Breast epithelium (tissue), 4 donors: ENCODE measurements around the gene GPR153. TPM values are rescaled to one million over a fixed set of nuclear protein-coding genes. Genes with fewer than 3 reads are reported as not detected.

ENCODE experiments used
- DNase-seq, 2 donors: peaks; one replicate each; pipeline ENCODE4 v3.0.0-alpha.2; 2019; ENCODE audit warnings: low spot score in 2 of 2
- H3K27ac ChIP-seq, 2 donors: fragments of 200-600 bp; sonication (generic) in 1 of 2; one replicate each; pipeline ENCODE4 v1.5.1; 2016 to 2019; ENCODE audit warnings: mild to moderate bottlenecking in 1 of 2
- H3K27me3 ChIP-seq, 2 donors: fragments of 200-600 bp; sonication (generic) in 1 of 2; one replicate each; pipeline versions ENCODE4 v1.5.1 to v1.6.0; 2017 to 2019; ENCODE audit warnings: control low read depth in 1 of 2, mild to moderate bottlenecking in 1 of 2
- H3K36me3 ChIP-seq: fragments of 200-600 bp; one replicate; pipeline ENCODE4 v1.5.1; 2019
- H3K4me1 ChIP-seq, 2 donors: fragments of 200-600 bp; sonication (generic); one replicate each; pipeline ENCODE4 v1.5.1; 2016 to 2019; ENCODE audit warnings: control low read depth in 1 of 2
- H3K4me3 ChIP-seq, 3 donors: fragments of 200-600 bp; sonication (generic); 1 replicate in 2 of 3; 2 replicates in 1 of 3; pipeline ENCODE4 v1.5.1; 2016 to 2019; ENCODE audit warnings: mild to moderate bottlenecking in 3 of 3, moderate library complexity in 2 of 3
- H3K9me3 ChIP-seq, 2 donors: fragments of 200-600 bp; sonication (generic) in 1 of 2; one replicate each; pipeline ENCODE4 v1.5.1; 2016 to 2019; ENCODE audit warnings: control low read depth in 1 of 2
- CTCF ChIP-seq, 3 donors: fragments of 450-650 bp; IDR thresholded peaks; one replicate each; pipeline ENCODE4 v1.5.1; 2016 to 2017; ENCODE audit warnings: antibody characterized with exemption in 3 of 3, mild to moderate bottlenecking in 3 of 3, moderate library complexity in 3 of 3
- POLR2A ChIP-seq: fragments of 450-650 bp; IDR thresholded peaks from one replicate; pipeline ENCODE4 v1.6.1; 2016; ENCODE audit warnings: antibody characterized with exemption, mild to moderate bottlenecking, moderate library complexity
- POLR2AphosphoS5 ChIP-seq, 3 donors: sonication (generic); formaldehyde crosslinking; IDR thresholded peaks; one replicate each; pipeline ENCODE4 v1.6.1; 2017; ENCODE audit warnings: antibody characterized with exemption in 3 of 3
- intact Hi-C: fragments of 100-400 bp; cut with DNase I; formaldehyde crosslinking; loops from one replicate; pipeline ENCODE4 v1.15.1; 2023; ENCODE audit warnings: low total_unique reads
- total RNA-seq, 3 donors: library from RNA; depleted of rRNA; stranded (reverse); fragments of >200 nt; gene quantifications; one replicate each; pipeline ENCODE4 v1.1.0, GENCODE V29; 2016

Gene GPR153
- total RNA-seq, 3 donors from 2014 or later: 5.4 to 34.6 (median 6.6) TPM

GRCh38 chr1:6260433-6260934 is 414 bp downstream of the GPR153 start:
- peaks cover 0 to 5% of the 10 kb centered on the region in 2 donors for H3K4me1 ChIP-seq
- TF ChIP-seq CTCF (IDR thresholded peaks at IDR 0.05) (no peak), POLR2A (no peak), POLR2AphosphoS5 (IDR thresholded peaks at IDR 0.05) (no peak)
- no peaks in the 10 kb centered on the region for H3K27me3 ChIP-seq
- intact Hi-C loops: loop anchor here (10.0 kb wide), 2 partner anchors 736 to 1234 kb away; no protein-coding TSS in a partner anchor
- no peaks in the 10 kb centered on the region for H3K9me3 ChIP-seq
- H3K4me3 ChIP-seq: peak overlapping the region; percentile 64 to 83 (median 64)
- no peak for DNase-seq
- H3K27ac ChIP-seq: peak overlapping the region; percentile 21 to 78
- no peaks in the 10 kb centered on the region for H3K36me3 ChIP-seq

- peak overlapping the region; percentile 21 to 78 for H3K27ac ChIP-seq
- H3K27me3 ChIP-seq: no peaks in the 10 kb centered on the region
- no peak for TF ChIP-seq CTCF (IDR thresholded peaks at IDR 0.05)
- TF ChIP-seq POLR2AphosphoS5 (IDR thresholded peaks at IDR 0.05): peak in 2 of 3 donors; percentile 41 to 56
- H3K36me3 ChIP-seq: no peaks in the 10 kb centered on the region
- peak overlapping the region; percentile 64 to 83 (median 64) for H3K4me3 ChIP-seq
- peak; percentile 77 to 82 for DNase-seq
- no peaks in the 10 kb centered on the region for H3K9me3 ChIP-seq
- intact Hi-C loops: loop anchor here (10.0 kb wide), 2 partner anchors 735 to 1235 kb away; no protein-coding TSS in a partner anchor
- H3K4me1 ChIP-seq: peaks cover 0 to 5% of the 10 kb centered on the region in 2 donors
These were observed 1.2 kb downstream of the GPR153 start for GRCh38 chr1:6259491-6260362.

- TF ChIP-seq POLR2A: no peak
- TF ChIP-seq CTCF (IDR thresholded peaks at IDR 0.05): no peak
- TF ChIP-seq POLR2AphosphoS5 (IDR thresholded peaks at IDR 0.05): no peak
- H3K9me3 ChIP-seq: no peaks in the 10 kb centered on the region
- H3K4me3 ChIP-seq: no peak overlapping the region
- intact Hi-C loops: no loop called here
- H3K4me1 ChIP-seq: peaks cover 0 to 5% of the 10 kb centered on the region in 2 donors
- H3K27ac ChIP-seq: no peak overlapping the region
- H3K36me3 ChIP-seq: no peaks in the 10 kb centered on the region
- DNase-seq: no peak
- H3K27me3 ChIP-seq: no peaks in the 10 kb centered on the region
These were observed 2.2 kb downstream of the GPR153 start for GRCh38 chr1:6258675-6259074.

- no peak overlapping the region for H3K4me3 ChIP-seq
- DNase-seq: no peak
- no peaks in the 10 kb centered on the region for H3K27me3 ChIP-seq
- no peaks in the 10 kb centered on the region for H3K36me3 ChIP-seq
- intact Hi-C loops: no loop called here
- no peak overlapping the region for H3K27ac ChIP-seq
- TF ChIP-seq POLR2A (no peak), CTCF (IDR thresholded peaks at IDR 0.05) (no peak), POLR2AphosphoS5 (IDR thresholded peaks at IDR 0.05) (no peak)
- H3K4me1 ChIP-seq: peaks cover 0 to 5% of the 10 kb centered on the region in 2 donors
- no peaks in the 10 kb centered on the region for H3K9me3 ChIP-seq
These were observed 3.3 kb downstream of the GPR153 start for GRCh38 chr1:6257541-6258069.

GRCh38 chr1:6256645-6257044 is 4.3 kb downstream of the GPR153 start:
- intact Hi-C loops: no loop called here
- H3K27ac ChIP-seq: no peak overlapping the region
- no peak for DNase-seq
- H3K4me1 ChIP-seq: peaks cover 0 to 5% of the 10 kb centered on the region in 2 donors
- H3K36me3 ChIP-seq: no peaks in the 10 kb centered on the region
- no peak overlapping the region for H3K4me3 ChIP-seq
- TF ChIP-seq POLR2A (no peak), POLR2AphosphoS5 (IDR thresholded peaks at IDR 0.05) (no peak), CTCF (IDR thresholded peaks at IDR 0.05) (no peak)
- peaks cover 0 to 4% of the 10 kb centered on the region in 2 donors for H3K27me3 ChIP-seq
- H3K9me3 ChIP-seq: no peaks in the 10 kb centered on the region
